ENCODE measurements around the gene LY86. TPM values are rescaled to one million over a fixed set of nuclear protein-coding genes. Genes with fewer than 3 reads are reported as not detected.

The LY86 gene
- total and polyA plus RNA-seq, 10 of the 15 experiments (the other 5 are each of a cell fraction or from before 2014, with no cell fraction given), result 68.2 to 457 (median 128) TPM

GRCh38 chr6:6557886-6558285 lies 30.6 kb upstream of the LY86 start (continued):
- TF ChIP-seq ZNF592 (IDR thresholded peaks at IDR 0.05) (no peak), IKZF2 (IDR thresholded peaks at IDR 0.05) (no peak), HDAC2 (IDR thresholded peaks at IDR 0.05) (no peak)

- H3K27ac ChIP-seq (ENCODE audit: control insufficient read depth, insufficient read depth), result no peak overlapping the region
- no peaks in the 10 kb centered on the region for H3K27me3 ChIP-seq (replicated peaks in 1 of 2; ENCODE audit: control insufficient read depth in 2 of 2, insufficient read depth in 2 of 2, low read length in 1 of 2)
- TF ChIP-seq MXI1 (IDR thresholded peaks at IDR 0.05; ENCODE audit: low read depth, low read length) (no peak), POLR2A (IDR thresholded peaks at IDR 0.05; ENCODE audit: low read depth, low read length) (no peak), TCF12 (IDR thresholded peaks at IDR 0.05; ENCODE audit: low read depth, low read length) (no peak), ATF7 (IDR thresholded peaks at IDR 0.05; ENCODE audit: low read depth) (0 out of 2 replicates have a peak, but pooled peaks have one; percentile 22), NFIC (IDR thresholded peaks at IDR 0.05; ENCODE audit: low read depth, low read length) (peak; percentile 43; the same call in 1 of the 2 replicates), RUNX3 (IDR thresholded peaks at IDR 0.05; ENCODE audit: low read length) (peak; percentile 66; the same call in 1 of the 2 replicates), CREM (IDR thresholded peaks at IDR 0.05; ENCODE audit: low read depth) (peak; percentile 51; the same call in 1 of the 2 replicates), PKNOX1 (IDR thresholded peaks at IDR 0.05) (0 out of 2 replicates have a peak, but pooled peaks have one; percentile 10), ATF2 (IDR thresholded peaks at IDR 0.05; ENCODE audit: low read length) (peak; percentile 6; the same call in 1 of the 2 replicates), EED (IDR thresholded peaks at IDR 0.05; ENCODE audit: low read depth) (peak; percentile 61; the same call in 1 of the 2 replicates), JUNB (IDR thresholded peaks at IDR 0.05) (peak; percentile 69)
- H3K4me2 ChIP-seq (ENCODE audit: control insufficient read depth, insufficient read depth), result no peak overlapping the region
- no peaks in the 10 kb centered on the region for H4K20me1 ChIP-seq (ENCODE audit: control insufficient read depth, insufficient read depth)
- 51% methylated on average over 6 of the region's 6 CpGs for WGBS (ENCODE audit: insufficient coverage, insufficient replicate concordance, low lambda C conversion rate, missing lambda C conversion rate)
- ATAC-seq (peak; percentile 68), FAIRE-seq (peak; percentile 56), DNase-seq (ENCODE audit: low read depth, low spot score) (no peak)
- peaks cover 0 to 3% of the 10 kb centered on the region in 2 experiments; a peak in 3 of 4 replicates for H3K36me3 ChIP-seq (ENCODE audit: control insufficient read depth in 2 of 2, insufficient read depth in 2 of 2, low read length in 1 of 2)
- ChIA-PET CTCF (interaction anchor here (0.8 to 8.1 kb wide), 7 partner anchors 12 to 455 kb away, joined by 3 to 92 read pairs (median 5); no protein-coding TSS in a partner anchor), SMC1A (ENCODE audit: uncharacterized antibody, unreplicated experiment) (interaction anchor here (0.8 to 4.8 kb wide), 7 partner anchors 24 to 141 kb away, joined by 3 to 24 read pairs (median 4); no protein-coding TSS in a partner anchor), POLR2A (interaction anchor here (1.2 kb wide), 1 partner anchor 13 kb away, joined by 4 read pairs; no protein-coding TSS in a partner anchor), RAD21 (ENCODE audit: unreplicated experiment) (interaction anchor here (5.8 kb wide), 1 partner anchor 25 kb away, joined by 47 read pairs; no protein-coding TSS in a partner anchor)
- no peaks in the 10 kb centered on the region; the same call in 1 of the 2 replicates for H3K79me2 ChIP-seq (ENCODE audit: control insufficient read depth, insufficient read depth, low read length)
- no peak overlapping the region for H3K4me3 ChIP-seq
- H3K9ac ChIP-seq (ENCODE audit: control insufficient read depth, insufficient read depth, low read length), result no peak overlapping the region
- H3K9me3 ChIP-seq (replicated peaks; ENCODE audit: control insufficient read depth, insufficient read depth, low read length), result peaks cover 3% of the 10 kb centered on the region
- peaks cover 3% of the 10 kb centered on the region; the same call in 1 of the 2 replicates for H3K4me1 ChIP-seq (ENCODE audit: control insufficient read depth, insufficient read depth, low read length)
- in situ Hi-C loops (cut with MboI) (no loop called here), intact Hi-C loops (cut with micrococcal nuclease; ENCODE audit: unreplicated experiment) (no loop called here)
- no peak overlapping the region for H2AFZ ChIP-seq (ENCODE audit: control insufficient read depth, low read depth, low read length)
- BruUV-seq (replicated peaks), result no TSS peak
Observed at GRCh38 chr6:6559994-6560570, 28.4 kb upstream of the LY86 start.

All from GM12878 (cell line).